ENCODE data around the gene ANAPC4. TPM values are rescaled to one million over a fixed set of nuclear protein-coding genes. Genes with fewer than 3 reads are reported as not detected.
A peak's percentile ranks its signal among the peaks of the same experiment; 100 is the strongest.
"Not testable (repeated sequence)": the region's sequence is repeated elsewhere in the genome, so short reads cannot be mapped to it uniquely, and the experiment has no call there.

The ANAPC4 gene, protein sequence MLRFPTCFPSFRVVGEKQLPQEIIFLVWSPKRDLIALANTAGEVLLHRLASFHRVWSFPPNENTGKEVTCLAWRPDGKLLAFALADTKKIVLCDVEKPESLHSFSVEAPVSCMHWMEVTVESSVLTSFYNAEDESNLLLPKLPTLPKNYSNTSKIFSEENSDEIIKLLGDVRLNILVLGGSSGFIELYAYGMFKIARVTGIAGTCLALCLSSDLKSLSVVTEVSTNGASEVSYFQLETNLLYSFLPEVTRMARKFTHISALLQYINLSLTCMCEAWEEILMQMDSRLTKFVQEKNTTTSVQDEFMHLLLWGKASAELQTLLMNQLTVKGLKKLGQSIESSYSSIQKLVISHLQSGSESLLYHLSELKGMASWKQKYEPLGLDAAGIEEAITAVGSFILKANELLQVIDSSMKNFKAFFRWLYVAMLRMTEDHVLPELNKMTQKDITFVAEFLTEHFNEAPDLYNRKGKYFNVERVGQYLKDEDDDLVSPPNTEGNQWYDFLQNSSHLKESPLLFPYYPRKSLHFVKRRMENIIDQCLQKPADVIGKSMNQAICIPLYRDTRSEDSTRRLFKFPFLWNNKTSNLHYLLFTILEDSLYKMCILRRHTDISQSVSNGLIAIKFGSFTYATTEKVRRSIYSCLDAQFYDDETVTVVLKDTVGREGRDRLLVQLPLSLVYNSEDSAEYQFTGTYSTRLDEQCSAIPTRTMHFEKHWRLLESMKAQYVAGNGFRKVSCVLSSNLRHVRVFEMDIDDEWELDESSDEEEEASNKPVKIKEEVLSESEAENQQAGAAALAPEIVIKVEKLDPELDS
- 10 to 100 TPM; 34.9 to 54.4 TPM for total RNA-seq

DNA sequence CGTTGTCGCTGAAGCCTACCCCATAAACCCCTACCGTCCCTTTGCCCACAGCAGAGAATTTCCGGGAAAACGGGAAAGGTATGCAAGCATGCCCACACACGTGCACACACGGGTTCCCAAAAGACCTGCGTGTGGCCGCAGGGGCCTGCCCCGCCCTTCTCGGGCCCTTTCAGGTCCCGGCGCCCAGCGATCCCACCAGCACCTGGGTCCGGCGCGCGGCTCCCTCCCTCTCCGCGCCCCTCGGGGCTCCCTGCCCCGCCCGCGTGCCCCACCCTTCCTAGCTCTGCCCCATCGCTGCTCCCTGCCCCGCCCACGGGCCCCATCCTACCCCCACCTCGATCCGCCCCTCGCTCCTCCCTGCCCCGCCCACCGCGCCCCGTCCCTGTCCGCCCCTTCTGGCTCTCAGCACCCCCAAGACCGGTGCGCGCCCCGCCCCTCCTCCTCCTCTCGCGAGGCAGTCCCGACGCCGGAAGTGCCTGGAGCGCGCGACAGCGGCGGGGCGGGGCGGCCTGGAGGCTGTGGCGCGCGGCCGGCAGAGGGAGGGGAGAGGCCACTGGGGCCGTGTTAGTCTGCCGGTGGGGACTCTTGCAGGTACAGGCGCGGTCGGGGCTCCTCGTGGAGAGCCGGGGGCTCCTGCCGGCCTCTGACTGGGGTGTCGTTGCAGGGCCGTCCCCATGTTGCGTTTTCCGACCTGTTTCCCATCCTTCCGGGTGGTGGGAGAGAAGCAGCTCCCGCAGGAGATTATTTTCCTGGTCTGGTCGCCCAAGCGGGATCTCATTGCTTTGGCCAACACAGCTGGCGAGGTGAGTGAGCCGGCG lies at the start of gene ANAPC4:
ANAPC4 (plus strand) TSS at position 510 of the 818 bp plus-strand sequence; CDS start at position 675, 165 bp downstream.
- Mint-ChIP-seq H3K36me3 (ENCODE audit: low read depth) (no peaks in the 10 kb centered on the region), H3K4me3 (no peak within 1 kb of the TSS), H3K9me3 (no peaks in the 10 kb centered on the region), H3K4me1 (no peaks in the 10 kb centered on the region), H3K27ac (peak within 1 kb of the TSS; percentile 45), H3K27me3 (no peaks in the 10 kb centered on the region)
- ATAC-seq (replicated peaks), result peak; percentile 98

DNA sequence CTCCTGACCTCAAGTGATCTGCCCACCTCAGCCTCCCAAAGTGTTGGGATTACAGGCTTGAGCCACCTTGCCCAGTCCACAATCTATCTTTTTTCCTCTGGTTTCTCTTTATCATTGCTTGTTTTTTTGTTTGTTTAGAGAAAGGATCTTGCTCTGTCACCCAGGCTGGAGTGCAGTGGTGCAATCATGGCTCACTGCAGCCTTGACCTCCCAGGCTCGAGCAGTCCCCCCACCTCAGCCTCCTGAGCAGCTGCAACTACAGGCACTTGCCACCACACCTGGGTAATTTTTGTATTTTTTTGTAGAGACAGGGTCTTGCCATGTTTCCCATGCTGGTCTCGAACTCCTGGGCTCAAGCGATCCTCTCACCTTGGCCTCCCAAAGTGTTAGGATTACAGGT lies 48.6 kb upstream of the ANAPC4 start:
- peaks cover 11% of the 10 kb centered on the region for H3K4me1 Mint-ChIP-seq
- not testable (repeated sequence) for ATAC-seq (replicated peaks)

DNA sequence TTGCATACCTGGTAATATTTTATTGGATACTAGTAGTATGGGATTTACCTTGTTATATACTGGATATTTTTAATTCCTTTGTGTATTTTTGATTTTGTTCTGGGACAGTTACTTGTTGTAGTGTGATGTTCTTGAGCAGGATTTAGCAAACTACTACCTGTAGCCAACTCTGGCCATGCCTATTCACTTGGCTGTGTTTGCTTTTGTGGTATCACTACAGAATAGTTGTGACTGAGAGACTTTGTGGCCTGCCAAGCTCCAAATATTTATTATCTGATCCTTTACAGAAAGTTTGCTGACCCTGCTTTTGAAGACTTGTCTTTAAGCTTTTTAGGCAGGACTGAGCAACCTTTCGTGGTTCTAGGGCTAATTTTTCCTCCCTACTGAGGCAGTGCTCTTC lies 46.7 kb upstream of the ANAPC4 start:
- no peak for ATAC-seq (replicated peaks)
- H3K4me1 Mint-ChIP-seq, result peaks cover 11% of the 10 kb centered on the region
- H3K4me3 Mint-ChIP-seq, result peak overlapping the region; percentile 90
- no peaks in the 10 kb centered on the region for H3K9me3 Mint-ChIP-seq
- no peaks in the 10 kb centered on the region for H3K27me3 Mint-ChIP-seq
- peaks cover 11% of the 10 kb centered on the region for H3K36me3 Mint-ChIP-seq (ENCODE audit: low read depth)
- peak overlapping the region; percentile 97 for H3K27ac Mint-ChIP-seq

More for the DNA sequence above, 48.6 kb upstream of the ANAPC4 start:
- not testable (repeated sequence) for H3K27me3 Mint-ChIP-seq; H3K36me3 Mint-ChIP-seq (ENCODE audit: low read depth); H3K4me3 Mint-ChIP-seq; H3K9me3 Mint-ChIP-seq; H3K27ac Mint-ChIP-seq

DNA sequence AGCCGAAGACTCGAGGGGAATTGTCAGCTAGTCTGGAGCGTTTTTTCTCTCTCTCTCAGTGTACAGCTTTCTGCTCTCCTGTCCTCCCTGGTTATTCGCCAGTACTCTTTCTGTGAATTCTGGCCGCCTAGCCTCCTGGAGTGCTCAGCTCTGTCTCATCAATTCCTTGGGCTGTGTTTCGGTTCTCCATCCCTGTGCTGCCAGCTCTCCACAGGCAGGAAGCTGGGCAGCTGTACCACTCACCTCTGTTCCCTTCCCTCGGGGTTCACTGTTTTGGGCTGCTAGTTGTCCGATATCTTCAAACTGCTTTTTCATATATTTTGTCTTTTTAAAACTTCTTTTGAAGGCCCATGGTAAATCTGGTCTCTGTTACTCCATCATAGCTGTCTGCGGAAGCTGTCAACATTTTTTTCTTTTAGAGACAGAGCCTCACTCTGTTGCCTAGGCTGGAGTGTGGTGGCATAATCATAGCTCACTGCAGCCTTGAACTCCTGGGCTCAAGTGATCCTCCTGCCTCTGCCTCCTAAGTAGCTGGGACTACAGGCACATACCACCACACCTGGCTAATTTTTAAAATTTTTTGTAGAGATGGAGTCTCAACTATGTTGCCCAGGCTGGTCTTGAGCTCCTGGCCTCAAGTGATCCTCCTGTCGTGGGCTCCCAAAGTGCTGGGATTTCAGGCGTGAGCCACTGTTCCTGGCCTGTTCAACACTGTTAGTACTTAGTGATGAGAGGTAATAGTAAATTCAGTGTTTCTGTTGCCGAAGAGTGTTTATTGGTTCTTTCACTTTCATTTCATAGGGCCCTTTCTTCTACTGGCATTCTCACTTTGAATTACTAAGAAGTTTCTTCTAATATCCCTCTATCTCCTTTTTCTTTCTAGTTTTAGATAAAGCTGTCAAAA lies 45.9 kb upstream of the ANAPC4 start:
- no peaks in the 10 kb centered on the region for H3K27me3 Mint-ChIP-seq
- no peaks in the 10 kb centered on the region for H3K9me3 Mint-ChIP-seq
- peaks cover 11% of the 10 kb centered on the region for H3K36me3 Mint-ChIP-seq (ENCODE audit: low read depth)
- peaks cover 11% of the 10 kb centered on the region for H3K4me1 Mint-ChIP-seq
- peak overlapping the region; percentile 97 for H3K27ac Mint-ChIP-seq
- ATAC-seq (replicated peaks), result peak; percentile 93
- H3K4me3 Mint-ChIP-seq, result peak overlapping the region; percentile 90

DNA sequence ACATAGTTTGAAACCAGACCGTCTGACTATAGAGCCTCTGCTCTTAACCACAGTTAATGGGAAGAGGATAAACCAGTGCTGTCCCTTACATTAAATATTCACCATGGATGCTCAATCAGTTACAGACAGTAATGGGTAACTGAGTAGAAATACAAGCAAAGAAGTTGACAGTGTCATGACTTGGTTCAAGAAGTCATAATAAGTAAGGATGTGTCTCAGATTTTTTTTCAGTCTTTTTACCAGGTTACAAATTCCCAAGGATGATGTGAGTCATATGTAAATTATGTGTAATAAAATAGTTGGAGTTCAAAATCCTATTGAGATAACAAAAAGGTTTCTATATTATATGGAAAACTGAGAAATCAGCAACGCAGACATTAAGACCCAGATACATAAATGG lies 33.4 kb upstream of the ANAPC4 start:
- no peak overlapping the region for H3K27ac Mint-ChIP-seq
- peaks cover 3% of the 10 kb centered on the region for H3K4me1 Mint-ChIP-seq
- no peaks in the 10 kb centered on the region for H3K9me3 Mint-ChIP-seq
- peaks cover 35% of the 10 kb centered on the region for H3K36me3 Mint-ChIP-seq (ENCODE audit: low read depth)
- no peaks in the 10 kb centered on the region for H3K27me3 Mint-ChIP-seq
- H3K4me3 Mint-ChIP-seq, result no peak overlapping the region
- no peak for ATAC-seq (replicated peaks)

GRCh38 chr4:25345744-25346143 lies 31.3 kb upstream of the ANAPC4 start:
- H3K27me3 Mint-ChIP-seq, result no peaks in the 10 kb centered on the region
- no peak overlapping the region for H3K4me3 Mint-ChIP-seq
- ATAC-seq (replicated peaks), result no peak
- H3K9me3 Mint-ChIP-seq, result no peaks in the 10 kb centered on the region
- no peak overlapping the region for H3K27ac Mint-ChIP-seq
- peaks cover 25% of the 10 kb centered on the region for H3K36me3 Mint-ChIP-seq (ENCODE audit: low read depth)
- H3K4me1 Mint-ChIP-seq, result peaks cover 3% of the 10 kb centered on the region

DNA sequence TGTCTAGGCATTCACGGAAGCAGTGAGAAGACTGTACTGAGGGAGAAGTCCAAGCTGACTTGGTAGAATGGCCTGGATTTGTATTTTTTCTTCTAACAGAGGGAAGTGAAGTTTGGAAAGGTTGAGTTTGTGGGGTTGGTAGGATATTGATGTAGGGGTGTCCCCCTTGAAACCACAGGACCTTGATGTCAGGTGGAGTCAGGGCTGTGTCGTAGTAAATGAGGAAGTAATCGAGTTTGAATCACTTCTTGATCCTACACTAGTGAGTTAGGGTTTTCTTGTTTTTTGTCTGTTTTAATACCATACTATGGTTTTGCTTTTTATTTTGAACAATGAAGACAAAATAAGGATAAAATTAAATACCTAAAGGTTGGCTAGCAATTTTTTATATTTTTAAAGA lies 30.1 kb upstream of the ANAPC4 start:
- H3K36me3 Mint-ChIP-seq (ENCODE audit: low read depth), result peaks cover 28% of the 10 kb centered on the region
- no peak overlapping the region for H3K4me3 Mint-ChIP-seq
- H3K27ac Mint-ChIP-seq, result peak overlapping the region; percentile 1
- H3K9me3 Mint-ChIP-seq, result no peaks in the 10 kb centered on the region
- no peaks in the 10 kb centered on the region for H3K27me3 Mint-ChIP-seq
- peak; percentile 57 for ATAC-seq (replicated peaks)
- peaks cover 3% of the 10 kb centered on the region for H3K4me1 Mint-ChIP-seq

GRCh38 chr4:25347473-25347872 lies 29.6 kb upstream of the ANAPC4 start:
- Mint-ChIP-seq H3K9me3 (no peaks in the 10 kb centered on the region), H3K4me3 (no peak overlapping the region), H3K36me3 (ENCODE audit: low read depth) (peaks cover 34% of the 10 kb centered on the region), H3K27ac (no peak overlapping the region), H3K4me1 (peaks cover 3% of the 10 kb centered on the region), H3K27me3 (no peaks in the 10 kb centered on the region)
- ATAC-seq (replicated peaks), result no peak

GRCh38 chr4:25347971-25348370 lies 29.1 kb upstream of the ANAPC4 start:
- ATAC-seq (replicated peaks), result no peak
- Mint-ChIP-seq H3K4me1 (peaks cover 3% of the 10 kb centered on the region), H3K36me3 (ENCODE audit: low read depth) (peaks cover 35% of the 10 kb centered on the region), H3K9me3 (no peaks in the 10 kb centered on the region), H3K27me3 (no peaks in the 10 kb centered on the region), H3K27ac (no peak overlapping the region), H3K4me3 (no peak overlapping the region)

DNA sequence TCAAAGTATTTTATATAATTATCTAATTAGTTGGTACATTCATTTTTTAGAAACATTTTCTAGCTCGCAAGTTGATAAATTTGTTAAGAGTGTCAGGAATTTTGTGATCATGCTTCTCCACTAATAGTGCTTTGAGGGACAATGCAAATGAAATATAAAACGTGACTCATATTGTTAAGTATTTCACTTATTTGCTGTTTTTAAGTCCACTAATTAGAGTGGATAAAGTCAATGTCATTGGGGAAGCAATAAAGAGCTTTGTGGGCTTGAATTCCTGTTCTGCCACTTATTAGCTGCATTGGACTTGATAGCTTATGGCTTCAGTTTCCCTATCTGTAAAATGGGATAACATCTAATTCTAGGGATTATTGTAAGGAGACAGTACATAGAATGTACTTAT lies 26.5 kb upstream of the ANAPC4 start:
- Mint-ChIP-seq H3K27me3 (no peaks in the 10 kb centered on the region), H3K9me3 (no peaks in the 10 kb centered on the region), H3K4me1 (peaks cover 3% of the 10 kb centered on the region), H3K4me3 (no peak overlapping the region), H3K36me3 (ENCODE audit: low read depth) (peaks cover 32% of the 10 kb centered on the region), H3K27ac (no peak overlapping the region)
- ATAC-seq (replicated peaks), result no peak

DNA sequence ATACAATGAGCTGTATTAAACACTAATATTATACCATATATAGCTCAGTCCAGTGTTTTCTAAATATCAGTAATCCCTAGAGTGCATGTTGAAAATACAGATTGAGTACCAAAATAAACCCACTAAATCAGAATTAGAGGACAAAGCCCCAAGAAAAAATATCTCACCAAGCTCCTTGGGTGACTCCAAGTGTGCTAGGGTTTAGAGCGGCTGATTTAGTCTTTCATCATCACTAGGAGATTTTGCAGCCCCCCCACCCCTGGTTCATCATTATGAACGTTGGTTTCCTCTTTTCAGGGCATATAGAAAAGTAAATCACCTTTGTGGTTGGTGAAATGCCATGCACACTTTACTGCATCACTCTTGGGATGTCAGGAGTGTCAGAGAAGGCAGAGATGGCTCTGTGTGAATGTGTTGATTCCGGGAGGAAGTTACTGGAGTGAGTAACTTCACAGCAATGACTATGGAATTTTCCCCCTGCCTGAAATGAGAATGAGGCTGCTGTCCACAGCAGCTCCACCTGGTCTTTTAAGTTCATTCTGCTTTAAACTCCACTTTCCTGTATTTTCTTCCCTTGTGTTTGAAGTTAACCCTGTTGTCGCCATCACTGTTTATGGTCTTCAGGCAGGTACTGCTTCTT lies 25.2 kb upstream of the ANAPC4 start:
- no peak for ATAC-seq (replicated peaks)
- H3K27ac Mint-ChIP-seq, result peak overlapping the region; percentile 41
- no peaks in the 10 kb centered on the region for H3K27me3 Mint-ChIP-seq
- H3K9me3 Mint-ChIP-seq, result no peaks in the 10 kb centered on the region
- H3K4me1 Mint-ChIP-seq, result no peaks in the 10 kb centered on the region
- peaks cover 38% of the 10 kb centered on the region for H3K36me3 Mint-ChIP-seq (ENCODE audit: low read depth)
- no peak overlapping the region for H3K4me3 Mint-ChIP-seq

- H3K4me3 Mint-ChIP-seq, result no peak overlapping the region
- no peaks in the 10 kb centered on the region for H3K9me3 Mint-ChIP-seq
- no peaks in the 10 kb centered on the region for H3K4me1 Mint-ChIP-seq
- no peak for ATAC-seq (replicated peaks)
- peaks cover 26% of the 10 kb centered on the region for H3K36me3 Mint-ChIP-seq (ENCODE audit: low read depth)
- H3K27ac Mint-ChIP-seq, result no peak overlapping the region
- no peaks in the 10 kb centered on the region for H3K27me3 Mint-ChIP-seq
These were observed 21.0 kb upstream of the ANAPC4 start for GRCh38 chr4:25356068-25356467.

- no peak for ATAC-seq (replicated peaks)
- Mint-ChIP-seq H3K27me3 (no peaks in the 10 kb centered on the region), H3K4me3 (no peak overlapping the region), H3K36me3 (ENCODE audit: low read depth) (peaks cover 22% of the 10 kb centered on the region), H3K4me1 (no peaks in the 10 kb centered on the region), H3K27ac (no peak overlapping the region), H3K9me3 (no peaks in the 10 kb centered on the region)
These were observed 18.4 kb upstream of the ANAPC4 start for GRCh38 chr4:25358515-25359275.
